Fibroblast of skin of scalp (primary cell): ENCODE results near the gene SUPT5H.

ENCODE experiments used
- DNase-seq: peaks from one replicate; pipeline ENCODE4 v3.0.0-alpha.2; 2013

The SUPT5H gene

DNA sequence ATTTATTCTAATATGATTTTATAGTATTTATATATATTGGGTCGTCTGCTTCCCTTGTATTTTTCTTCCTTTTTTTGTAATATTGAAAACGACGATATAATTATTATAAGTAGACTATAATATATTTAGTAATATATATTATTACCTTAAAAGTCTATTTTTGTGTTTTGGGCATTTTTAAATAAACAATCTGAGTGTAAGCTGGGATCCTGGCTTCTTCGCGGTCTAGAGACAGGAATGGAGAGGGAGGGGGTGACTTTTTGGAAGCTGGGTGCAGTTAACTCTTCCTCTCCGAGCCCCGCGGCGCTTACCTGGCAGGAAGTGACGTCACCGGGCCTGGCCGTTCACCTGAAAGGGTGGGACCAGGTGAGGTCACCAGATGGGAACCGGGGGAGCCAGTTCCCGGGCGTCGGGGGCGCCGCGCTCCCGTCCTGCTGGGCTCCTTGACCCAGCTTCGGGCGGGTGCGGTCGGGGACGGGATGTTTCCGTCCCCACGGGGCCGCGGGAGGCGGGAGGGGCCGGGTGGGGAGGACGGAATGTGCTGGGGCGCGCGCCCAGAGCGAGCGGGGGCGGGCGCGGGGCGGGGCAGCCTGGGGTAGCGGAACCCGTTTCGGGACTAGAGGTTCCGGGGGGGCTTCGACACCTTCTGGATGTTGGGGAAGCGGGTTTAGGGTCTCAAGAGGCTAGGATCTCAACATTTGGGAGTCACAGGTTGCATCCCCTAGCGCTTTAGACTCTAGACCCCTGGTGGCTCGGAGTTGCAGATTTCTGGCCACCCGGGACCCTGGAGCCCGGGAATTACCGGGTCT, 36.0 kb upstream of the SUPT5H start:
- peak; percentile 81 for DNase-seq

DNA sequence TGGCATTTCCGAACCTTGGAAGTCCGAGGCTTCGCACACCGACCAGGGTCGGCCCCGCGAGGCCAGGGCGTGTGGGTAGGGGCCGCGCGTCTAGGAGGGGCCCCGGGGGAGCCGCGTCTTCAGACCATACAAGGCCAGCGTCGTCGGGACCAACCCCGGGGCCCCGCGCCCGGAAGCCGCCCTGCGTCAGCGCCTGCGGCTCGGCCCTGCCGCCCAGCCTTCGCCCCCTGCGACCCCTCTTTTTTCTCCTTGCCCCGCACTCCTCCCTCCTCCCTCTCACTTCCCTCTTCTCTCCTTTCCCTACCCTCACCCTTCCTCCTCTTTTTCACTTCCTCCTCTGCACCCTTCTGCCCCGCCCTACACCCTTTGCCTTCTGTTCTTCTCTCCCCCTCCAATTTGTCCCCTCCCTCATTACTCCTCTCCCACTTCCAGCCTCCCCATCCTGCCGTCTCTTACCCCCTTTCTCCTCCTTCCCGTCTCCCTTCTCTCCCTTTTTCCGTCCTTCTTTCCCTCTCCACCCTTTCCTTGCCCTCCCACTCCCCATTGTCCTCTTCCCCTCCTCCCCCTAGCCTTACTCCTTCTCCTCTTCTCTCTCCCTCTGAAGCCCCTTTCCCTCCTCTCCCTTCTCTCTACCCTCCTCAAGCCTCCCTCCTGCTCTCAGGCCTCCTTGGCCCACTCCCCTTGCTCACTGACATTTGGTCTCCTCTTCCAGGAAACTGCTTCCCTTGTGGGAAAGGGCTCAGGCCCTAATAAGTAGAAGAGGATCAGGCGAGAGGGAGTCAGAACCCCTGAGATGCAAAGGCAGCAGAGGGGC, 35.2 kb upstream of the SUPT5H start:
- DNase-seq, result peak; percentile 69

DNA sequence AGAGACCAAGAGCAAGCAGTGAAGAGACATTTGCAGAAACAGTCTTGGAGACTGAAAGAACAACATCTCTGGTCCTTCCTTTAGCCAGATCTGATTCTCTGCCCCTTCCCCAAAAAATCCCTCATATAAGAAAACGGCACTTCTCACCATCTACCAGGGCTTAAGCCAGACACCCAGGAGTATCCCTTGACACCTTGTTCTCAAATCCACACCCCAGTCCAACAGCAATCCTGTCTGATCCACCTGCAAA, 34.6 kb upstream of the SUPT5H start:
- no peak for DNase-seq

GRCh38 chr19:39411081-39411831, 34.1 kb upstream of the SUPT5H start:
- no peak for DNase-seq

- peak; percentile 92 for DNase-seq
Measured at GRCh38 chr19:39411832-39412099, 33.6 kb upstream of the SUPT5H start.

DNA sequence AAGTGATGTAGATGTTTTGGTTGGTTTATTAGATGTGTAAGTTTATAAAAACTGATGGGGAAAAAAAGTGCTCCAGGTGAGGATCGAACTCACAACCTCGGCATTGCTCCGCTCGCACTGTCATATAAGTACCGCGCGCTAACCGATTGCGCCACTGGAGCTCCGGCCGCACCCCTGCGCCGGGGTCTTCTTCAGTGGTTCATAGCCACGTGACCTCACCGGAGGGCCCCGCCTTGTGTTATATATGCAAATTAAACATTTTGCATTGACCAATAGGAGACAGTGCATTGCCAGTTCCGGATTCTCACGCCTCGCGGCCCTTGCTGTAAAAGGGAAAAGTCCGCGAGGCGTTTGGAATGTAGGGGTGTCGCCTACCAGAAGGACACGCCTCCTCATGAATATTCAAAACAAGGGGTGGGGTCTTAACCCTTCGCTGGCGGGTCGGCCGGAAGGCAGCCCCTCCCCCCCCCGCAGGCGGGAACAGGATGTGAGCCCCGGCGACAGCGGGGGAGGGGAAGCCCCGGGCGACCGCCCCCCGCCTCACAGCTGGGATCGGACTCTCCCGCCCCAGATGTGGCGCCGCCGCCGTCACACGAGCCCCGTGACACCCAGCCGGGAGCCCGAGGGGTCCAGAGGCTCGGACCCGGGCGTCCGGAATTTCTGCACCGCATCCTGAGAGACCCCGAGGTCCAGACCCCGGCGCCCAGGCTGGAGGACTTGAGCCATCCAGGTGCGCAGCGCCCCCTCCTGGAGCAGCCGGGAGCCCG, 33.1 kb upstream of the SUPT5H start, which contains the start of gene PLEKHG2:
Gene PLEKHG2 (plus strand): TSS at position 570 of the 767 bp plus-strand sequence. CDS start 1,418 bp downstream, outside the sequence.
- DNase-seq, result peak; percentile 100

- DNase-seq, result no peak
Measured at GRCh38 chr19:39412867-39413271, 32.5 kb upstream of the SUPT5H start.

GRCh38 chr19:39413272-39413910, 32.0 kb upstream of the SUPT5H start:
- DNase-seq, result peak; percentile 76

GRCh38 chr19:39413911-39414608, 31.3 kb upstream of the SUPT5H start:
- DNase-seq, result no peak

- DNase-seq, result no peak
Measured at GRCh38 chr19:39415111-39416046, 30.0 kb upstream of the SUPT5H start.

DNA sequence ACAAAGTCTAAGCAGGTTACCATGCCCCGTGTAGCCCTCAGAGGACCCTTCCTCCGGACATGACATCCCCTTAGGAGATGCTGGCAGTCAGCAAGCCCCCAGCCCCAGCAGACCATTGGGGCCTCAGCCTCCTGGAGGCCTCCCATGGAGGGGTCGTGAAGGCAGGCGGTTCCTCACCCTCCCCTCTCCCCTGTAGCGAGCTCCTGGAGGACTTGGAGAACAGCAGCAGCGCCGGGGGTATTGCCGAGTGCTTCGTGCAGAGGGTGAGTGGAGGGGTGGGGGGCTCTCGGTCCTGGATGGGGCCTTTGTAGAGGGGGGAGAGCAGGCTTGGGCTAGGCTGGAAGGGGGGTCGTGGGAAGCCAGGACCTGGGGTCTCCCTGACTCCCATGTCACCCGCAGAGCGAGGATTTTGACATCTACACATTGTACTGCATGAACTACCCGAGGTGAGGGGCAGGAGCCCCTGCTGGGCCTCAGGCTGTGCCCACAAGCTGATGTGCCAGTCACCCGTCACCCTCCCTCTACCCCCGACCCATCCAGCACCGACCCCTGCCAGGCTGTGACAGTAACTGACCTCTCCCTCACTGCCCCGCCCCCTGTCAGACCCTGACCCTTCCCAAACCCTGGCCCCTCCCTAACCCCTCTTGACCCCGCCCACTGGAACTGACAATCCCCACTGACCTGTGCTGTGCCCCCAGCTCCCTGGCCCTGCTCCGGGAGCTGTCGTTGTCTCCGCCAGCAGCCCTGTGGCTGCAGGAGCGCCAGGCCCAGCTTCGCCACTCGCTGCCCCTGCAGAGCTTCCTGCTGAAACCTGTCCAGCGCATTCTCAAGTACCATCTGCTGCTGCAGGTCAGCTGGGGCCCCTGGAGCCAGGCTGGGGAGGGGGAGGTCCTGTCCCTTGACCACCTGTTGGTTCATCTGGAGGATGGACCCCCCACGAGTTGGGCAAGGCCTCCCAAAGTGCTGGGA, 28.9 kb upstream of the SUPT5H start:
- no peak for DNase-seq

DNA sequence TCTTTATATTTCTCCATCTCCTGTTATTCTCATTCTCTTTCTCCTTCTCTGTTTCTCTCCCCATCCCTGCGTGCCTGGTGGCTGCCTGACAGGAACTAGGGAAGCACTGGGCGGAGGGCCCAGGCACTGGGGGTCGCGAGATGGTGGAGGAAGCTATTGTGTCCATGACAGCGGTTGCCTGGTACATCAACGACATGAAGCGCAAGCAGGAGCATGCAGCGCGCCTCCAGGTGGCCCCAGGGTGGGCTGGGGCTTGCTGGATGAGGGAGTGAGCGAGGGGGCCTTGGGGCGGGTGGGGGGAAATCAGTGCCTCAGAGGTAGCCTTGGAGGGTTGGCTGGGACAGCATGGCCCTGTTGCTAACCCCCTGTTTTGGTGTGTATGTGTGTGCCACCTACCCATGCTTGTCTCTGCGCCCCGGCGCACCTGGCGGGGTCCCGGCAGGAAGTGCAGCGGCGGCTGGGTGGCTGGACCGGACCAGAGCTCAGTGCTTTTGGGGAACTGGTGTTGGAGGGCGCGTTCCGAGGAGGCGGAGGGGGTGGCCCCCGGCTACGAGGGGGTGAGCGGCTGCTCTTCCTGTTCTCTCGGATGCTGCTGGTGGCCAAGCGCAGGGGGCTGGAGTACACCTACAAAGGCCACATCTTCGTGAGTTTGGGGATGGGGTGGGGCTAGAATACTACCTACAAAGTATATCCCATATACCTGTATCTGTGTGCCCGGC, 27.8 kb upstream of the SUPT5H start:
- no peak for DNase-seq

DNA sequence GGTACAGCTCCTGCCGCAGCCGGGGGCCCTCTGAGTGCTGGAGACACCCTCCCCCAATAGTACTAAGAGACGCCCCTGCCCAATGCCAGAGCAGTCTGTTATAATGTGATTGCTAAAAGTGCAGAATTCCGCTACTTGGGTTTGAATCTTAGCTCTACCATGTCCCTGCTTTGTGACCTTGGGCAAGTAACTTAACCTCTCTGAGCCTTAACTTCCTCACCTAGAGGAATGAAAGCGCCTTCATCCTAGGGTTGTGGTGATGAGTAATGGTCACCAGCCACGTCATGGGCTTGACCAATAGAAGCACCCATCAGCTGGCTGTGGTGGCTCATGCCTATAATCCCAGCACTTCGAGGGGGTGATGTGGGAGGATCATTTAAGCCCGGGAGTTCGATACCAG, 26.4 kb upstream of the SUPT5H start:
- DNase-seq, result no peak

GRCh38 chr19:39420769-39421168, 24.6 kb upstream of the SUPT5H start:
- no peak for DNase-seq

DNA sequence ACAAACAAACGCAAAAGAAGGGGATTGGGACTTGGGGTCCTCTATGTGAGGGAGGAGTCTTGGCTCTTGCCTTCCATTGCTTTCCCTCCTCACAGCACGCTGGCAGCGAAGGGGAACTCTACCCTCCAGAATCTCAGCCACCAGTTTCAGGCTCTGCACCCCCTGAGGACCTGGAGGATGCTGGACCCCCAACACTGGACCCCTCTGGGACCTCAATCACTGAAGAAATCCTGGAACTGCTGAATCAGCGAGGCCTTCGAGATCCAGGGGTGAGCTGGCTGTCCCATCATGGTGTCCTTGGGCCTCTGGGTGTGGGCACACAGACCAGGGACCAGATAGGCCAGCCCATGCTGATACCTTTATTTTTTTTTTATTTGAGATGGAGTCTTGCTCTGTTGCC, 23.4 kb upstream of the SUPT5H start:
- DNase-seq, result no peak

GRCh38 chr19:39423258-39424086, 21.9 kb upstream of the SUPT5H start:
- no peak for DNase-seq

- no peak for DNase-seq
Measured at GRCh38 chr19:39424934-39425333, 20.4 kb upstream of the SUPT5H start.

DNA sequence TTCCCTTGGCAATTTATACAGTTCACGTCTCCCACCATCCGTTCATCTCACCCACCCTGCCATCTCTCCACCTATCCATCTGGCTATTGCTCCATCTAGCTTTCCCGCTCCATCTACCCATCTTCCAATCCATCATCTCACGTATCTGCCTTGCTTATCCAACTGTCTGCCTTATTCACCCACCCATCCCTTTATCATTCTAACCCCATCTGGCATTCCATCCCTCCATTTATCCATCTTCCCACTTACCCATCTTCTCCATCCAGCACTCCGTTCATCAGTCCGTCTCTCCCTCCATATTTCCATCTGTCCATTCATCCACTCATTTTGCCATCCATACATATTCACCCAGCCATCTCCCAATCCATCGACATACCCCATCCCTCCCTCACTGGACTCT, 19.6 kb upstream of the SUPT5H start:
- DNase-seq, result no peak
